Natural killer cell (primary cell): ENCODE measurements around the gene BPIFB1. TPM values are rescaled to one million over a fixed set of nuclear protein-coding genes. Genes with fewer than 3 reads are reported as not detected.

Experiments used
- ATAC-seq, 3 donors: fragments of 150-1000 bp in 2 of 3; fragments of 200-7000 bp in 1 of 3; cut with Tn5 transposase; 1 replicate in 1 of 3; 2 replicates in 2 of 3; pipeline ENCODE4 v1.10.0; 2021; ENCODE audit warnings: mild to moderate bottlenecking in 2 of 3, moderate library complexity in 2 of 3
- DNase-seq, 2 donors: peaks; one replicate each; pipeline versions ENCODE4 v3.0.0 to v3.0.0-alpha.2; 2013 to 2021; ENCODE audit warnings: mixed read lengths in 1 of 2
- H3K27ac ChIP-seq: one replicate; pipeline ENCODE4 v1.5.1; 2013; ENCODE audit warnings: mild to moderate bottlenecking, low read length
- H3K27me3 ChIP-seq: one replicate; pipeline ENCODE4 v1.6.1; 2013; ENCODE audit warnings: low read length; ENCODE audit not compliant: control insufficient read depth, insufficient read depth
- H3K36me3 ChIP-seq: one replicate; pipeline ENCODE4 v1.6.1; 2013; ENCODE audit warnings: low read length; ENCODE audit not compliant: control insufficient read depth, insufficient read depth
- H3K4me1 ChIP-seq: one replicate; pipeline ENCODE4 v1.6.1; 2013; ENCODE audit warnings: low read length; ENCODE audit not compliant: control insufficient read depth, insufficient read depth
- H3K4me3 ChIP-seq: one replicate; pipeline ENCODE4 v1.5.1; 2013; ENCODE audit warnings: low read length
- H3K9me3 ChIP-seq: one replicate; pipeline ENCODE4 v1.6.1; 2013; ENCODE audit warnings: low read length; ENCODE audit not compliant: control insufficient read depth, insufficient read depth
- H3K27ac Mint-ChIP-seq, 2 donors: one replicate each; pipeline ENCODE4 v1.8.0; 2022; ENCODE audit warnings: mild to moderate bottlenecking in 2 of 2, mixed read lengths in 2 of 2, moderate library complexity in 1 of 2
- H3K27me3 Mint-ChIP-seq, 2 donors: one replicate each; pipeline ENCODE4 v1.8.0; 2022; ENCODE audit warnings: low read depth in 2 of 2, mixed read lengths in 2 of 2
- H3K36me3 Mint-ChIP-seq: one replicate; pipeline ENCODE4 v1.8.0; 2022; ENCODE audit warnings: mixed read lengths
- H3K4me1 Mint-ChIP-seq, 2 donors: one replicate each; pipeline ENCODE4 v1.8.0; 2022; ENCODE audit warnings: mixed read lengths in 2 of 2
- H3K4me3 Mint-ChIP-seq: one replicate; pipeline ENCODE4 v1.8.0; 2022; ENCODE audit warnings: mild to moderate bottlenecking, moderate library complexity, mixed read lengths
- H3K9me3 Mint-ChIP-seq, 2 donors: one replicate each; pipeline ENCODE4 v1.8.0; 2022; ENCODE audit warnings: mixed read lengths in 2 of 2
- WGBS: methylation state at CpG from one replicate; pipeline ENCODE4 v1.1.7; 2013; ENCODE audit warnings: missing lambda C conversion rate; ENCODE audit not compliant: insufficient coverage; 5-methylcytosine and 5-hydroxymethylcytosine counted together
- intact Hi-C: fragments of 100-400 bp; cut with micrococcal nuclease; formaldehyde crosslinking; loops from one replicate; pipeline ENCODE4 v1.14.2; 2022
- total RNA-seq, 4 donors: library from RNA; stranded (reverse); fragments of 120-200 nt in 1 of 4; gene quantifications; one replicate each; pipeline versions ENCODE4 v1.2.3 to v1.2.4, GENCODE V29; 2013 to 2022
- TF ChIP-seq, protein P1 (sequence below): fragments of 200-600 bp; IDR thresholded peaks from one replicate; pipeline ENCODE4 v1.8.0; 2022; ENCODE audit warnings: antibody characterized with exemption

Gene BPIFB1
- total RNA-seq, 3 donors from 2014 or later (not counting 1 experiment from before 2014, with no cell fraction given), result not detected

DNA sequence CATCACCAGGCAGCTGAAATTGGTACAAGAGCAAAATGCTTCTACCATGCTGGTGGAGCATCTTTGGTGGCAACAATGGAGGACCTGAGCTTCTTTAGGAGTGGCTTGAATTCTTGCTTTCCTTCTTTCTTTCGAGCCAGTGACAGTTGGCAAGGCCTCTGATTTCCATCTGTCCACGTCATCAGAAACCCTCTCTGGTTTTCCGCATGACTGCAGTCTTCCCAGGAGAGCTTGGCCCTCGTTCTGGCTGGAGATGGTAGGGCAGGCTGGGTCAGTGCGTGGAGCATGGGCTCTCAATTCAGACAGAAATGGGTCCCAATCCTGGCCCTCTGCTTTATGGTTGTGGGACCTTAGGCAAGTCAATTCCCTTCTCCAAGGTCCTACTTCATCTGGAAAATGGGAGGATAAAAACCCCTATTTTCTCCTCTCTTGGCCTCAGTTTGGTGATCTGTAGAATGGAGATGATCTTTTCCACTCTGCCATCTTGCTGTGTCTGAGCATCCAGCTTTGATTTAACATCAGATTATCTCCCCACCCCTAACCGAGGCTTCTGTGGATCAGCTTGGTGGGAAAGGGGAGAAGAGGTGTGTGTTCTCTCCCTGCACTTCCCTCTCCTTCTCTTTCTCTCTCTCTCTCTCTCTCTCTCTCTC is 3.6 kb upstream of the BPIFB1 start:
- TF ChIP-seq, protein P1, sequence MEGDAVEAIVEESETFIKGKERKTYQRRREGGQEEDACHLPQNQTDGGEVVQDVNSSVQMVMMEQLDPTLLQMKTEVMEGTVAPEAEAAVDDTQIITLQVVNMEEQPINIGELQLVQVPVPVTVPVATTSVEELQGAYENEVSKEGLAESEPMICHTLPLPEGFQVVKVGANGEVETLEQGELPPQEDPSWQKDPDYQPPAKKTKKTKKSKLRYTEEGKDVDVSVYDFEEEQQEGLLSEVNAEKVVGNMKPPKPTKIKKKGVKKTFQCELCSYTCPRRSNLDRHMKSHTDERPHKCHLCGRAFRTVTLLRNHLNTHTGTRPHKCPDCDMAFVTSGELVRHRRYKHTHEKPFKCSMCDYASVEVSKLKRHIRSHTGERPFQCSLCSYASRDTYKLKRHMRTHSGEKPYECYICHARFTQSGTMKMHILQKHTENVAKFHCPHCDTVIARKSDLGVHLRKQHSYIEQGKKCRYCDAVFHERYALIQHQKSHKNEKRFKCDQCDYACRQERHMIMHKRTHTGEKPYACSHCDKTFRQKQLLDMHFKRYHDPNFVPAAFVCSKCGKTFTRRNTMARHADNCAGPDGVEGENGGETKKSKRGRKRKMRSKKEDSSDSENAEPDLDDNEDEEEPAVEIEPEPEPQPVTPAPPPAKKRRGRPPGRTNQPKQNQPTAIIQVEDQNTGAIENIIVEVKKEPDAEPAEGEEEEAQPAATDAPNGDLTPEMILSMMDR, result no peak
- no peaks in the 10 kb centered on the region for H3K9me3 ChIP-seq
- WGBS, result 75% methylated on average over 5 of the region's 6 CpGs
- no peak overlapping the region for H3K4me3 ChIP-seq
- H3K9me3 Mint-ChIP-seq, result no peaks in the 10 kb centered on the region
- H3K36me3 Mint-ChIP-seq, result no peaks in the 10 kb centered on the region
- DNase-seq (no peak), ATAC-seq (no peak)
- H3K27me3 ChIP-seq, result no peaks in the 10 kb centered on the region
- no peak overlapping the region for H3K27ac Mint-ChIP-seq
- peaks cover 18 to 24% of the 10 kb centered on the region in 2 donors for H3K27me3 Mint-ChIP-seq
- intact Hi-C loops, result no loop called here
- H3K4me1 ChIP-seq, result no peaks in the 10 kb centered on the region
- H3K27ac ChIP-seq, result no peak overlapping the region
- no peak overlapping the region for H3K4me3 Mint-ChIP-seq
- no peaks in the 10 kb centered on the region for H3K36me3 ChIP-seq
- H3K4me1 Mint-ChIP-seq, result no peaks in the 10 kb centered on the region

DNA sequence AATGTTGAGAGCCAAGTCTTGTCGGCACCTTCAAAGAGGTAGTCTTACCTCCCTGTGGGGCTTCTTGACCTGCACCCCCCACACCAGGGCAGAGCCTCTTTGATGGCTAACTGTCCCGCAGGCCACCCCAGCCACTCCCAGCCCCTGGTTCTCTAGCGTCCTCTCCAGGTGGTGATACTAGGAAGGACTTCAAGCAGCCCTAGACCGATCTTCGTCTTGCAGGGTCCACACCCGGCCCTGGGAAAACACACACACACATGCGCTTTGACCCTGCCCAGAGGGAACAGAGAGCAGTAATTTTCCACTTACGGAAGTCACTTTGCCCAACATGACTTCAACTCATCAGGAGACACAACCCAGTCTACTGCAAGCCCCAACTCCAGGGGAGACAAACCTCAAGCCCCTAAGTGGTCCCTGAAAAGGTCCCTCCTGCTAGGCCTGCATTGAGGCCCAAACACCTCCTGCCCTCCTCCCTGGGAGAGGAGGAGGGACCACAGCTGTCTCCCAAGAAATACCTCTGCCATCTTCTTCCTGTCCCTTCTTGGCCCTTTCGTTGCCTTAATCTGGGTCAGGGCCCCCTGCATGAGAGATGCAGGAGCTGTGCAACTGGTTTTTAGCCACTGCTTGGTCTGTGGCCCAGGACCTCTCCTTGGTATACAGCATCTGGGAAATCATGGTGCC is 2.9 kb upstream of the BPIFB1 start:
- no peaks in the 10 kb centered on the region for H3K9me3 Mint-ChIP-seq
- DNase-seq, result no peak
- Histone ChIP-seq H3K4me1 (no peaks in the 10 kb centered on the region), H3K27me3 (no peaks in the 10 kb centered on the region), H3K36me3 (no peaks in the 10 kb centered on the region), H3K27ac (no peak overlapping the region), H3K4me3 (no peak overlapping the region), H3K9me3 (no peaks in the 10 kb centered on the region)
- no peak for ATAC-seq
- intact Hi-C loops, result no loop called here
- H3K27ac Mint-ChIP-seq, result no peak overlapping the region
- no peak overlapping the region for H3K4me3 Mint-ChIP-seq
- H3K27me3 Mint-ChIP-seq, result peaks cover 23 to 30% of the 10 kb centered on the region in 2 donors
- TF ChIP-seq, protein P1, result no peak
- H3K4me1 Mint-ChIP-seq, result peaks cover 0 to 3% of the 10 kb centered on the region in 2 donors
- WGBS, result 87% methylated on average over 9 of the region's 9 CpGs
- H3K36me3 Mint-ChIP-seq, result no peaks in the 10 kb centered on the region

DNA sequence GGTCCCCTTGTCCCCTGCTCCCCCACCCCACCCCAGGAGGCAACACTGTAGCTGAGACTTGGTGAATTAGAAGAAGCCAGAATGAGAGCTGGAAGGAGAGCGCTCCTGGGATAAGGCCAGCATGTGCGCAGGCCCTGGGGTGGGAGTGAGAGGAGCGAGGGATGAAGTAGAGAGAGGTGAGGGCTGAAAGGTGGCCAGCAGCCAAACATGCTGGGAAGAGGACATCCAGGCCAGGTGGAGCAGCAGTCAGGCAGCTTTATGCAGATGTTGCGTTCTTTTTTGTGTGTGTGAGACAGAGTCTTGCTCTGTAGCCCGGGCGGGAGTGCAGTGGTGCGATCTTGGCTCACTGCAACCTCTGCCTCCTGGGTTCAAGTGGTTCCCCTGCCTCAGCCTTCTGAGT is 2.2 kb upstream of the BPIFB1 start:
- Mint-ChIP-seq H3K9me3 (no peaks in the 10 kb centered on the region), H3K27ac (no peak overlapping the region), H3K4me3 (no peak overlapping the region), H3K4me1 (peaks cover 0 to 3% of the 10 kb centered on the region in 2 donors), H3K36me3 (no peaks in the 10 kb centered on the region), H3K27me3 (peaks cover 23 to 32% of the 10 kb centered on the region in 2 donors)
- Histone ChIP-seq H3K36me3 (no peaks in the 10 kb centered on the region), H3K27ac (no peak overlapping the region), H3K27me3 (no peaks in the 10 kb centered on the region), H3K9me3 (no peaks in the 10 kb centered on the region), H3K4me1 (no peaks in the 10 kb centered on the region), H3K4me3 (no peak overlapping the region)
- intact Hi-C loops, result no loop called here
- TF ChIP-seq, protein P1, result no peak
- WGBS, result 94% methylated on average over 7 of the region's 7 CpGs
- no peak for DNase-seq
- ATAC-seq, result no peak
